EH (cell line): ENCODE data around the gene NUDCD3.
"Not testable (repeated sequence)": the region's sequence is repeated elsewhere in the genome, so short reads cannot be mapped to it uniquely, and the experiment has no call there.

Experiments used
- DNase-seq: peaks from one replicate; pipeline ENCODE4 v3.0.0-alpha.2; 2015; ENCODE audit warnings: low read depth

Gene NUDCD3

DNA sequence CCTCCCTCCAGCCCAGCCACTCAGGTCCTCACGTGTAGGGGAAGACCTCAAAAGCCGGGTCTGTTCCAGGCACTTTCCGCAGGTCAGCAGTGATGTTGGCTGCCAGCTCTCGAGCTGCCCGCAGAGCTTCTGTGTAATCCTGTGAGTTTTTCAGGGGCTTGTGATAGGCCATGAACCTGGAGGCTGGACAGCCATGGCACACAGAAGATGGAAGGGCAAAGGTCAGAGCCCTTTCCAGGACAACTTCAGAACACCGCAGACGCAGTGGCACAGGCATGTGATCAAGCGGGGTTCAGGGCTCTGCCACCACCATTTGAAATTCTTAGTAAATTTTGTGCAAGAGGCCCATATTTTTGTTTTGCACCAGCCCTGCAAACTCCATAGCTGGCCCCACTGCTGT, 26.7 kb upstream of the NUDCD3 start:
- no peak for DNase-seq

DNA sequence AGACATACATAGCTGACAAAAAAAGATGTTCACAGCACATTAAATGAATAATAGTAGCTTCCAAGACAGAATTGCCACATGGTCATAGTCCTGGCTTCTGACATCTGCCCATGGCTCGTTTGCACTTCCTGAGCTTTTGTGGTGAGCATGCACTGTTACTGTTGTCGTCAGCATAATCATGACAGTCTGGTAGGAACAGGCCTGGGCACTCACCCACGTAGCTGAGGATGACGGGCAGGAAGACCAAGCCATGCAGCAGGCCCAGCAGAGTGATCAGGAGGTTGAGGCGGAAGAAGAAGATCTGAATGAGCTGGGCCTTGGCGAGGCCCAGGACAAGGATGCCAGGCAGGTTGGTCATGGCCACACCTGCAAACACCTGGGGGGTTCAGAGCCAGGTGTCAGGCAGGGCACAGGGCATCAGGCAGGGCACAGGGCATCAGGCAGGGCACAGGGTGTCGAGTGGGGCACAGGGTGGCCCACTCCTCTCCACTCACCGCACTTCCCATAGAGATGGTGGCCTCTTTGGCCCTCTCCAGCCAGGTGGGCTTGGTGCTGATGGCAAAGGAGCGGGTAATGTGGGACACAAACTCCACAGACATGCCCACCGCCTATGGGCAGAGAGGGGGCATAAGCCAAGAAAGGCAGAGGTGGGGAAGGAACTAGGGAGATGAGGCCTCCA, 25.3 kb upstream of the NUDCD3 start:
- DNase-seq, result no peak

DNA sequence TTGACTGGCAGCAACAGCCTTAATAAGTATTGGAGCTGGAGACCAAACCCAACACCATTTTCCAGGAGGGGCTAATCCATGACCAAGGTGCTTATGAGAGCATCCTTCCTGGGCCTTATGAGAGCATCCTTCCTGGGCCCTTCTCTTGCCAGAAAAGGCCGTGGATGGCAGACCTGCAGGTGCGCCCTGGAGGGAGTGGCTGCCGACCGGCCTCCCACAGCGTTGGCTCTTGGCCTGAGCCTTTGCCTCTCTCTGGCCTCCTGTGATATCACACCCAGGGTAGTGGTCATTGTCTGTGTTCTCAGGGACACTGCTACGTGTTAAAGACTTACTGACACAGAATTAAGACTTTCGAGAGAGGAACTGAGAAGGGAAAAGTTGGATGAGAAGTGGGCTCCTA, 22.3 kb upstream of the NUDCD3 start:
- DNase-seq, result no peak

DNA sequence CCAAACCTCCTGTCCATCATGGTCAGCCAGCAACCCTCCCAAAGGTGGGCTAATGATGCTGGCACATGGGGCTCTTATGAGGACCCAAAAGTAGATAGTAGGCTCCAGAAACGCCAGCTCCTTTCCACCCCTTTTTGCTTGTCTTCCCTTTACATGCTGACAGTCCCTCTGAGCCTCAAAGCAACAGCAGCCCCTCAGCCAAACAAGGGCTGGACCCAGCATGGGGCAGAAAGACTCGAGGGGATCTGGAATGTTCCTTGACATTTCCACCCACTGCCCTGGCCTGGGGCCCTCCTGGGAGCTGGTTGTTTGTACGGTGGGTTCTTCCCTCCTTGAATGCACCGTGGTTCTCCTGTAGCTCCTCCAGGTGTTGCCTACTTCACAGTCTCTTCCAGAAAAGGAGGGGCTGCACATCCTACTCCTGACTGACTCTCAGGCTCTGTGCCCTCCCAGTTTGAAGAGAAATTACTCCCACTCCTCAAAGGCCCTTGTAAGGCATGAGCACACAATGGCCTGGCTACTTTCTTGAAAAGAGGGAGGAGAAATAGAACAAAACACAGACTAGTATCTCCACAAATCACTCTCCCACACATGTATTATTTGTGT, 21.5 kb upstream of the NUDCD3 start:
- no peak for DNase-seq

DNA sequence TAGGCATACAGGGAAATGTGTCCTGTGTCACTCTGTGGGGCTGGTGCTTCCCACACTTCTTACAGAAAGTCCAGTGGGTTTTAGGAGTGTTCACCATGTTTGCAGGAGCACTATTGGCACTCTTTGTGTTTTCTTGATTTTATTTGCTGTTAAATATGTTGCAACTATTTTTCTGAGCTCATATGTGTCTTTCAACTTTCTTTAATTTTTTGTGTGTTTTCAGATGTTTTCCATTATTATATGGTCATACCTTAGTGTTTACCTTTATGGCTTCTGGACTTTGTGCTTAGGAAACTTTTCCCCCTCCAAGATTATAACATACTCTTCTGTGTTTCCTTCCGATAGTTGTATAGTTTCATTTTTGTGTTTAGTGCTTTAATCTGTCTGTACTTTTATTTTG, 20.8 kb upstream of the NUDCD3 start:
- DNase-seq, result no peak

DNA sequence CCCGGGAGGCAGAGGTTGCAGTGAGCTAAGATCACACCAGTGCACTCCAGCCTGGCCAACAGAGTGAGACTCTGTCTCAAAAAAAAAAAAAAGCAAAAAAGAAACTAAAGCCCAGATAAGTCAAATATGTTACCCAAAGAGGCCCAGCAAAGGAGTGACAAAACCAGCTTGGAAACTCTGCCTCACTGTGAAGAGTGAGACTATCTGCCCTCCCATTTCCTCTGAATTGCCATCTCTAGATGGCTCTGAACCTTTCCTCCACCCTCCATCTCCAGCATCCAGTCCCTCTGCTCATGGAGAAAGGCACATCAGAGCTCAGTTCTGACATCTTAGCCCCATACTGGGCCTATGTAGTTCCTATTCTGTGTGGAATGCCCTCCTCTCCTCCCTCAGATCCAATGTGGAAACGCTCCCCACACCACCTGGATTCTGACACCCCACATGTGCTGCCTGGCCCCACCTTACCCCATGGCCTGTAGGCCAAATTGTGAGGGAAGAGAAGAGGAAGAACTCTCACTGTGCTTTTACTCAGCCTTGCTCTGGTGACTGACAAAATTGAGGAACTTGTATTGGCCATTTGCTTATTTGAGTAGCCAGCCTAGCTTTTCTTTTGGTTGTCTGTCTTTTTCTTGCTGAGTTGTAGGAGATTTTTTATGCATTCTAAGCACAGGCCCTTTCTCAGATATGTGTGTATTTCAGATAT, 18.0 kb upstream of the NUDCD3 start:
- DNase-seq, result no peak

DNA sequence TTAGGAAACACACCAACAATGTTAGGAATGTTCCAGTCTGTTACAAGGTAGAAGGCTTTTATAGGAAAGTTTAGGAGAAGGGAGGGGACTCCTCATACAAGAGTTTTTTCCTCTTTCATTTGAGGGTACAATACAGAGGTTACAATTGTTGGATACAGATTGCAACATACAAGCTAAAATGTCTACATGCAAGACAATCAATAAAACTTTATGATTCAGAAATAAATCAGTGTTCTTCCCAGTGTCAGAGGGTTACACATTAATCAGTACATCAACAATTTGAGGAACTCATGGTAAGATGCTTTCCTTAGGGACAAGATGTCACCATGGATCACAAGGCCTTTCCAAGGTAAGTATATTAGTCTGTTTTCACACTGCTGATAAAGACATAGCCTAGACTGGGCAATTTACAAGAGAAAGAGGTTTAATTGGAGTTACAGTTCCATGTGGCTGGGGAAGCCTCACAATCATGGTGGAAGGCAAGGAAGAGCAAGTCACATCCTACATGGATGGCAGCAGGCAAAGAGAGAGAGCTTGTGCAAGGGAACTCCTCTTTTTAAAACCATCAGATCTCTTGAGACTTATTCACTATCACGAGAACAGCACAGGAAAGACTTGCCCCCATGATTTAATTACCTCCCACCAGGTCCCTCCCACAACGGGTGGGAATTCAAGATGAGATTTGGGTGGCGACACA, 16.3 kb upstream of the NUDCD3 start:
- DNase-seq, result not testable (repeated sequence)

DNA sequence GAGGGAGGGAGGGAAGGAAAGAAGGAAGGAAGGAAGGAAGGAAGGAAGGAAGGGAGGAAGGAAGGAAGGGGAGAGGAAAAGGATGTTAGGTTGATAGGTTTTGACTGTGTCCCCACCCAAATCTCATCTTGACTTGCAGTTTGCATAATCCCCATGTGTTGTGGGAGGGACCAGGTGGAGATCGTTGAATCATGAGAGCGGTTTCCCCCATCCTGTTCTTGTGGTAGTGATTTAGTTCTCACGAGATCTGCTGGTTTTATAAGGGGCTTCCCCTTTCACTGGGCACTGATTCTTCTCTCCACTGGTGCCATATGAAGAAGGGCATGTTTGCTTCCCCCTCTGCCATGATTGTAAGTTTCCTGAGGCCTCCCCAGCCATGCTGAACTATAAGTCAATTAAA, 15.1 kb upstream of the NUDCD3 start:
- no peak for DNase-seq

DNA sequence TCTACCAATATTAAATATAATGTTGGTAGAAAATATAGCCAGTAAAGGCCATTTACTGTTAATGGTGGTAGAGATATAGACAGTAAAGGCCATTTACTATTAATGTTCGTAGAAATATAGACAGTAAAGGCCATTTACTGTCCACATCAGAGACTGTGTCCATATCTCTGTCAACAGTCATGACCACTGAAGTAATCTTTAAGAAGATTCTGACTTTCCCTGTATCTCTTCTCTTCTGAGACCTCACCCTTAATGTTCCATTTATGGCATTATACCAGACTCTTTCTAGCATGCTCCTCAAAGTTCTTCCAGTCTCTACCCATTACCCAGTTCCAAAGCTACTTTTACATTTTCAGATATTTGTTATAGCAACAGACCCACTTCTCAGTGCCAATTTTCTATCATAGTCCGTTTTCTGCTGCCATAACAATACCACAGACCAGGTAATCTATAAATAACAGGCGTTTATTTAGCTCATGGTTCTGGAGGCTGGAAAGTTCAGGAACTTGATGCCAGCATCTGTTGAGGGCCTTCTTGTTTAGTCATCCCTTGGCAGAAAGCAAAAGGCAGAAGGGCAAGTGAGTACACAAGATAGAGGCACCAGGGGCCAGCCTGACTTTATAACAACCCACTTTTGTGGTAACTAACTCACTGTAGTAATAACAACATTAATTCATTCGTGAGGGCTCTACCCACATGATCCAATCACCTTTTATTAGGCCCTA, 7.9 kb upstream of the NUDCD3 start:
- DNase-seq, result no peak

DNA sequence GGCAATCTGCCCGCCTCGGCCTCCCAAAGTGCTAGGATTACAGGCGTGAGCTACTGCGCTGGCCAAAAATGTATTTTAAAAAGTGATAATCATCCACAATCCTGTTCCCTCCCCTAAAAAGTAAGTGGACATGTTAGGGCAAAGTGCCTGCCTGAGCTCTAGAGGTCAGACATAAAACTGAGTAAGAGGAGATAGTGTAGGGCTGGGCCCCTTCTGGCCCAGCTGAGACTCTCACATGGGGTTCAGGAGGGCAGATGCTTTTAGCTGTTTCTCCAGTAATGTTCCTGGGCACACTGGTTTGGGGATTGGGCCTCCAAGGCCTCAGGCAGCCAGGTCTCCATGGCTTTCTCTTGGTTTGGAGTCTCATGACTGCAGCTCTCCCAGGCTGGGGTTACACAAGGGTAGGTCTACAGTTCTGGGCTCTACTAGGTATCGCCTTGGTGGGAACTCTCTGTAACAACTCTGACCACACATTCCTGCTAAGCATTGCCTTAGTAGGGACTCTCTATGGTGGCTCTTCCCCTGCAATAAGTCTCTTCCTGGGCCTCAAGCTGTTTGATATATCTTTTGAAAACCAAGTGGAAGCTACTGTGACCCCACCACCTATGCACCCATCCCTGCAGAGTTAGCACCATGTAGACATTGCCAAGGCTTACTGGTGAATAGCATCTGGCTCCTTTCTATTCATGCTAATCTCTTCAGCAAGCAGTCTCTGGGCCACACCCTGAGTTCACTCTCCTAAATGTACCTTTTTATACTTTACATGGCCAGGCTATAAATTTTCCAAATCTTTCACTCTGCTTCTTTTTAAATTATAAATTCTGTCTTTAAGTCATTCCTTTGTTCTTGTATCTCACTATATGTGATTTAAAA, 6.9 kb upstream of the NUDCD3 start:
- no peak for DNase-seq

DNA sequence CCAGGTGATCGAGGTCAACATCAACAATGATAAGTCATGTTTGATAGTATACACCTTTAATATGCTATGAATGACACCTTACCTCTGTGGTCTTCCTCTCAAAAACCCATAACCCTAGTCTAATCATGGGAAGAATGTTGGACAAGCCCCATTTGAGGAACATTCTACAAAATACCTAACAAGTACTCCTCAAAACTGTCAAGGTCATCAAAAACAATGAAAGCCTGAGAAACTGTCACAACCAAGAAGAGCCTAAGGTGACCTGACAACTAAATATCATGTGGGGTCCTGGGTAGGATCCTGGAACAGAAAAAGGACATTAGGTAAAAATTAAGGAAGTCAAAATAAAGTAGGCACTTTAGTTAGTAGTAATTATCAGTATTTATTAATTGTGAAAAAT, 5.9 kb upstream of the NUDCD3 start:
- no peak for DNase-seq

DNA sequence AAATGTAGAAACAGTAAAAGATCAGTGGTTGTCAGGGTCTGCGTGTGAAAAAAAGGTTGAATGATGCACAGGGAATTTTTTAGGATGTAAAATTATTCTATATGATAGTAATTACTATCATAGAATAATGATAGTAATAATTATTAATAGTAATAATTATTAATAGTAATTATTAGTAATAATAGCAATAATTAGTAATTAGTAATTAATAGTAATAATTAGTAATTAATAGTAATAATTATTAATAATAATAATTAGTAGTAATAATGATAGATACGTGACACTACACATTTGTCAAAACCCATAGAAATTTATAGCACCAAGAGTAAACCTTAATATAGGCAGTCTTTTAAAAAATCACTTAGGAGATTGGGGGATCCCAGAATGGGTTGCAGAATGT, 4.5 kb upstream of the NUDCD3 start:
- DNase-seq, result no peak

DNA sequence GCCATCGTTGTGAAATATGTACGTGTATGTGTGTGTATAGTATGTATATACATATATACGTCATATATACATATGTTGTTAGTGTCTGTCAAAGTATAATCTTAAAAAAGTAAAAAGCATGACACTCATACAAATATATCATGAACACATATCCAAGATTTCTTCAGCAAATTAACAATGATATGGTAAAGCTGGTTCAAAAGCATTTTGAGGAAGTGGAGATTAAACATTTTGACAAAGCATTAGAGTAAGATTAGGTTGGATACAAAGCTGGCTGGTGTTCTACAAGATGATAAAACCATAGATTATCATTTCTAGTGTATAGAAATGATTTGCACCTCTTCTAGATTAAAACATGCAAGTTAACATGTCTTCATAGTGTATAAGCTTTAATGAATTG, 771 bp upstream of the NUDCD3 start:
- DNase-seq, result no peak

DNA sequence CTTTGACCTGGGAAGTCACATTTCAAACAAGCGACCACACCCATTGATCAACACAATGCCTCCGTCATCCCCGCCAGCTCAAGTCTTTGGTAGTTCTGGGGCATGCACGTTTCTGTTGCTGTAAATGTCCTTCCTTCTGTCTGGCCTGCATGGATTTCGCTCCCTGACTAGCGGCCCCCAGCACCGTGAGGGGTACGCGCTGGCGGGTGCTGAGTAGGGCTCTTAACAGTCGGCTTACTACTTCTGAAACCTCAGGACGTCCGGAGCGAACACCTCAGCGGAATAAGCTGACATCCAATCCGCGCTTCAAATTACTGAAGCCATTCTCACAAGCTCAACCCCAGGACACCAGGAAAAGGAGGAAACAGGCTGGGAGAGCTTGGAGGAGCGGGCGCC, 505 bp downstream of the NUDCD3 start:
- no peak for DNase-seq

DNA sequence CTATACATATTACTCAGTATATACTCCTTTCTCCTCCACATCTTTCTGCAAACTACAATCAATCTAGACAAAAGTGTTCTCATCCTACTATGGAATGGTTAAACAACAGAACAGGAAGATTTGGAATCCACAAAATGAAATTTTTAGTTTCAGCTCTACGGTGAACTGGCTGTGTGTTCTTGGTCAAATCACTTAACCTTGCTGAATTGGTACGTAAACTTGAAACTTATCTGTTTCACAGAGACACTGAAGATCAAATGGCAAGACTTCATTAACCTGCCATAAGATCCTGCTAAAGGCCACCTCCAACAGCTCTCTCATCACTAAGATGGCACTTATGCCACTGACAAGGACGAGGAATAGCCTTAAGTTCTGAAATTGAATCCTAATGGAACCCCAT, 1.5 kb downstream of the NUDCD3 start:
- no peak for DNase-seq

DNA sequence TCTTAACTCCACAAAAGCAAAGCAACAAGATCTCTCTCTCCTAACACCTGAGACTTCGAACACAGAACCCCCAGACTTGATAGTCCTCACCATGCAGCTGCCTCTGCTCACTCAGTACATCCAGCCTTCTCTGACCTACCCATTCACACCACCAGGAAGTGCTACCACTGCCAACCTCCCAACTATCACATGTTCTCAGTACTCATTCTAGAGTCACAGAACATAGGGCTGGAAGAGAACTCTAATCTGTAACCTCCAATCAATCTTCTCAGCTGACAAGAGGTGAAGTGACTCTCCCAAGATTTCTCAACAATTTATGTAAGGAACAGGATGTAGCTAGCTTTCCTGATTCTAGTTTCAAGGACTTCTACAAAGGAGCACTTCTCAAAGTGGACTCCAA, 3.8 kb downstream of the NUDCD3 start:
- no peak for DNase-seq

DNA sequence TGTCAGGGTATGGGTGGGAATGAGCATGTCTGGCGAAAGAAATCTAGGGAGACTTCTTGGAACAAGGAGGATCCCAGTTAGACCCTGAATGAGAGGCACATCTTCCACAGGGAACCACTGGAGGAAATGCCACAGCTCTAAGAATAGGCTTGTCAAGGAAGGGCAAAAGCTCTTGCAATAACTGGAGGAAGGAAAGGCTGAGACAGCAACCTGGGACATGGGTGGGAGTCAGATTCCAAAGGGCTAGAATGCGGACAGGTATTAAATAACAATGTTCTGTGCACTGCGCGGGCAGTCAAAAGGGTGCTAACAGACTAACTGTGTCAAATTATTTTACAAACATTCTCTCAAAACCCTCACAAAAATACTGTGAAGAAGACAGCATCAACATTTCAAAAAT, 4.5 kb downstream of the NUDCD3 start:
- no peak for DNase-seq

DNA sequence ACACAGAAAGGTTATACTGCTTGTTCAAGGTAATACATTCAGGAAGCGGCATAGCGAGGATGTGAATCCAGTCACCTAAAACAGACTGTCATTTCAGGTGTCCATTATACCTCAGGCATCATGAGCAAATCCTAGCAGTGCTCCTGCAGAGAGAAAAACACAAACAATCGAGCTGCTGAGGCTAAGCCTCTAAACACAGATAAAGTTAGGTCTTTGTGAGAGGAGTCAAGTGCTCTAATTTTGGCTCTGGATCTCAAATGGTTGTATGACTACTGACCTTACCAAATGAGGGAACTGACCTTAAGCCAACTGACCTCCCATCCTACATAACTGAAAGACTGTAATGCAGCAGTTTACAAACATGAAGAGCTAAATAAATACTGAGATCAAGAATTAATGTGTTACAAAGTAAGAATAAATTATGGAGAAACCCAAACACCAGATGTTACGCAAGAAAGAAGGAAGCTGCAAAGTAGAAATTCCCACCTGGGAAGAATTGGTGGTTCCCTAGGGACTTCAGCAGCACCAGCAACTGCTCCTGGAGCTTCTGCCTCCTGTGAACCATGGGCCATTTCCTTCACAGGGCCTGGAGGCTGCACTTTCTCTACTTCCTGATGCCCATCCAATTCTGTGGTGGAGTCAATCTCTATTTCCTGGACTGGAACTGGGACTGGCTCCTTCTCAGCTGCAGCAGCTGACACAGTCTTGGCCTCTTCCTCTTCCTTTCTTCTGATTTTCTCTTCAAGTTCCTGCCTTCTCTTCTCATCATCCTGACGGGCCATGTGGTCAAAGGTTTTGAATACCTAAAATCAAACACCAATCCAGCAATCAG, 5.8 kb downstream of the NUDCD3 start:
- no peak for DNase-seq

DNA sequence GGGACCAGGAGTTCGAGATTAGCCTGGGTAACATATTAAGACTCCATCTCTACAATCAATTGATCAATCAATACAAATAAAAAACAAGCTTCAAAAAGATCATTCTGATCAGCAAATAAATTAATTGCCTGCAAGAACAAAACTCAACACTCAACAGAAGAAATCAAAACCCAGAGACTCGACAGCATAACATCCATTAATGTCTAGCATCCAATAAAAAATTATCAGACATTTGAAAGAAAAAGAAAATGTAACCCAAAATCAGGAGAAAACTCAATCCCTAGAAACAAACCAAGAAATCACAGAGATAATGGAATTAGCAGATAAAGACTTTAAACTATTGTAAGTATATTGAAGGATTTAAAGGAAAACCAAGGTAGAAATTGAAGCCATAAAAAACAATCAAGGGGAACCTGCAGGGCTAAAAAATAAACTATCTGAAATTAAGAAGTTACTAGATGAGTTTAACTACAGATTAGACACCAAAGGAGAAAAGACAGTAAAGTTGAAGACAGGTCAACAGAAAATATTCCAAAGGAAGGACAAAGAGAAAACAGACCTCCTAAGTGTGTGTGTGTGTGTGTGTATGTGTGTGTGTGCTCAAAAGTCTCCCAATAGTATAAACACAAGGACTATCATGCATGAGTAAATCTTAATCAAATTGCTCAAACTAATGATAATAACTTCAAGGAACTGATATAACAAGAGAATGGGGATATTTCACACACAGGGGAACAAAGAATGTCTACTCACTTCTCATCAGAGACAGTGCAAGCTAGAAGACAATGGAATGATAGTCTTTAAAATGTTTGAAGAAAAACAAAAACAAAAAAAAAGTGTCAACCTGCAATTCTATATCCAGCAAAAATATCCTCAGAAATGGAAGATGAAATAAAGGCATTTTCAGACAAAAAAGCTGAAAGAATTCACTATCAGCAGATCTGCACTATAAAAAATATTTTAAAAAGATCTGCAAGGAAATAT, 7.7 kb downstream of the NUDCD3 start:
- no peak for DNase-seq
